Naive thymus-derived CD8-positive, alpha-beta T cell (primary cell): ENCODE measurements around the gene GDF7. TPM values are rescaled to one million over a fixed set of nuclear protein-coding genes. Genes with fewer than 3 reads are reported as not detected.

Source experiments
- polyA plus RNA-seq, 3 donors: library from polyadenylated mRNA; unstranded; fragments of 300-500 nt; fragmentation: Illumina TruSeq; gene quantifications; one replicate each; pipeline ENCODE4 v1.2.3, GENCODE V29; 2021
- total RNA-seq, 8 experiments: library from RNA in 2 of 8; stranded (reverse) in 2 of 8; gene quantifications; one replicate each; pipeline ENCODE4 v1.2.3 and lab custom pipeline; 2021 to 2026

GDF7 gene
- total and polyA plus RNA-seq, 5 experiments from 2014 or later = 0.05 TPM; not detected in 2

Other genes starting within 250 kb of the GDF7 start
- gene RHOB, start 220.1 kb upstream of the GDF7 start, total RNA-seq = 10 to 100 TPM; 21.0 to 21.5 TPM
- 1 to 10 TPM; 1.3 to 2.0 (median 1.6) TPM for gene RHOB, start 220.1 kb upstream of the GDF7 start, polyA plus RNA-seq
- gene HS1BP3, start 16.0 kb upstream of the GDF7 start, total RNA-seq = 10 to 100 TPM; 15.4 to 15.5 TPM
- gene HS1BP3, start 16.0 kb upstream of the GDF7 start, polyA plus RNA-seq = 10 to 100 TPM; 11.0 to 15.4 (median 11.6) TPM
- 10 to 100 TPM; 16.7 to 19.7 TPM for gene LDAH, start 156.0 kb downstream of the GDF7 start, total RNA-seq
- 10 to 100 TPM; 10.1 to 11.3 (median 10.5) TPM for gene LDAH, start 156.0 kb downstream of the GDF7 start, polyA plus RNA-seq